Activated CD4-positive, CD25-positive, alpha-beta regulatory T cell treated with anti-CD3 and anti-CD28 coated beads, Interleukin-2, amount 50 U/mL, for 72 hours (primary cell): ENCODE data around the gene CHRNB4.
"Not testable (repeated sequence)": the region's sequence is repeated elsewhere in the genome, so short reads cannot be mapped to it uniquely, and the experiment has no call there.

Experiments used
- DNase-seq: peaks from one replicate; pipeline ENCODE4 v3.0.0; 2021

CHRNB4 gene

GRCh38 chr15:78641102-78641748 lies at the start of gene CHRNB4:
Gene CHRNB4 (minus strand): TSS chr15:78641210. CDS start chr15:78641133, 77 bp downstream.
- no peak for DNase-seq

- no peak for DNase-seq
Measured at GRCh38 chr15:78689626-78690025, 48.6 kb upstream of the CHRNB4 start.

- no peak for DNase-seq
Measured at GRCh38 chr15:78685925-78686324, 44.9 kb upstream of the CHRNB4 start.

- no peak for DNase-seq
Measured at GRCh38 chr15:78685159-78685921, 44.3 kb upstream of the CHRNB4 start.

- DNase-seq: no peak
Measured at GRCh38 chr15:78684657-78685056, 43.6 kb upstream of the CHRNB4 start.

GRCh38 chr15:78683599-78683998 lies 42.6 kb upstream of the CHRNB4 start:
- DNase-seq: not testable (repeated sequence)

GRCh38 chr15:78682693-78683410 lies 41.8 kb upstream of the CHRNB4 start:
- DNase-seq: no peak

- DNase-seq: no peak
Measured at GRCh38 chr15:78682004-78682651, 41.1 kb upstream of the CHRNB4 start.

- DNase-seq: no peak
Measured at GRCh38 chr15:78681281-78682003, 40.4 kb upstream of the CHRNB4 start.

- no peak for DNase-seq
Measured at GRCh38 chr15:78680431-78681075, 39.5 kb upstream of the CHRNB4 start.

GRCh38 chr15:78679089-78679511 lies 38.1 kb upstream of the CHRNB4 start:
- no peak for DNase-seq

- no peak for DNase-seq
Measured at GRCh38 chr15:78676424-78677110, 35.6 kb upstream of the CHRNB4 start.

- no peak for DNase-seq
Measured at GRCh38 chr15:78675617-78676360, 34.8 kb upstream of the CHRNB4 start.

- no peak for DNase-seq
Measured at GRCh38 chr15:78675206-78675605, 34.2 kb upstream of the CHRNB4 start.

- DNase-seq: no peak
Measured at GRCh38 chr15:78673917-78674444, 33.0 kb upstream of the CHRNB4 start.

GRCh38 chr15:78673476-78673875 lies 32.5 kb upstream of the CHRNB4 start:
- DNase-seq: no peak

GRCh38 chr15:78672285-78673014 lies 31.4 kb upstream of the CHRNB4 start:
- DNase-seq: no peak

GRCh38 chr15:78671626-78672211 lies 30.7 kb upstream of the CHRNB4 start:
- no peak for DNase-seq

- no peak for DNase-seq
Measured at GRCh38 chr15:78668987-78669386, 28.0 kb upstream of the CHRNB4 start.
